Transverse colon (tissue), 4 donors: ENCODE data around the gene GPS1.

Experiments
- CTCF ChIP-seq, 5 experiments: fragments of 200-600 bp in 3 of 5; fragments of 450-650 bp in 2 of 5; sonication (generic) in 3 of 5; IDR thresholded peaks; 1 replicate in 2 of 5; 2 replicates in 3 of 5; pipeline ENCODE4 v1.5.1; 2016 to 2017; ENCODE audit warnings: antibody characterized with exemption in 5 of 5, inconsistent platforms in 3 of 5, mild to moderate bottlenecking in 2 of 5, moderate library complexity in 1 of 5
- POLR2AphosphoS5 ChIP-seq, 3 donors: sonication (generic); formaldehyde crosslinking; IDR thresholded peaks; one replicate each; pipeline ENCODE4 v1.6.1; 2016; ENCODE audit warnings: antibody characterized with exemption in 3 of 3

GRCh38 chr17:82036634-82037091, 15.0 kb upstream of the GPS1 start:
- TF ChIP-seq POLR2AphosphoS5 (IDR thresholded peaks at IDR 0.05) (no peak), CTCF (IDR thresholded peaks at IDR 0.05) (no peak)
